H1 (cell line): Measurements from ENCODE around the gene MAPK1. TPM values are rescaled to one million over a fixed set of nuclear protein-coding genes. Genes with fewer than 3 reads are reported as not detected.

ENCODE experiments used
- CTCF ChIA-PET: fragments of 300-600 bp; sonication (Branson Sonifier 250); formaldehyde crosslinking; loops from one replicate; lab custom pipeline; 2021; ENCODE audit not compliant: partially characterized antibody; lab: Charles Lee
- POLR2A ChIA-PET: fragments of 300-600 bp; sonication (Branson Sonifier 250); formaldehyde crosslinking; loops from one replicate; lab custom pipeline; 2021; ENCODE audit warnings: inconsistent platforms; ENCODE audit not compliant: partially characterized antibody; lab: Charles Lee
- DNase-seq, 2 experiments: peaks; one replicate each; pipeline versions ENCODE4 v3.0.0 to v3.0.0-alpha.2; 2010 to 2022; ENCODE audit warnings: low spot score in 2 of 2, low read depth in 1 of 2, mixed read lengths in 1 of 2
- FAIRE-seq: peaks from 2 replicates; lab custom pipeline; 2011; peaks lifted over from hg19 to GRCh38; lab: Jason Lieb, UNC
- H2AFZ ChIP-seq: 2 replicates; pipeline ENCODE4 v1.8.1; 2012; ENCODE audit warnings: low read length, inconsistent platforms
- H2AK5ac ChIP-seq: 2 replicates; pipeline ENCODE4 v1.6.1; 2013; ENCODE audit warnings: low read depth, low read length
- H2BK120ac ChIP-seq: replicated peaks from 2 replicates; pipeline ENCODE3; 2013; ENCODE audit warnings: low read depth, low read length, inconsistent platforms
- H2BK12ac ChIP-seq: 2 replicates; pipeline ENCODE4 v1.6.1; 2013; ENCODE audit warnings: low read depth, low read length
- H2BK15ac ChIP-seq: 2 replicates; pipeline ENCODE4 v1.6.1; 2013; ENCODE audit warnings: low read length
- H2BK20ac ChIP-seq: 2 replicates; pipeline ENCODE4 v1.6.1; 2013; ENCODE audit warnings: low read length
- H2BK5ac ChIP-seq: 2 replicates; pipeline ENCODE4 v1.6.1; 2013; ENCODE audit warnings: low read depth, low read length
- H3K14ac ChIP-seq: 2 replicates; pipeline ENCODE4 v1.6.1; 2013; ENCODE audit warnings: inconsistent platforms; ENCODE audit not compliant: insufficient read length
- H3K18ac ChIP-seq: 2 replicates; pipeline ENCODE4 v1.6.1; 2013; ENCODE audit warnings: low read length; ENCODE audit errors: extremely low read depth
- H3K23ac ChIP-seq: 2 replicates; pipeline ENCODE4 v1.6.1; 2013; ENCODE audit warnings: inconsistent platforms; ENCODE audit not compliant: insufficient read length
- H3K23me2 ChIP-seq: 2 replicates; pipeline ENCODE4 v1.6.1; 2013; ENCODE audit warnings: low read depth, low read length
- H3K27ac ChIP-seq: 2 replicates; pipeline ENCODE4 v1.6.1; 2011; ENCODE audit warnings: low read depth, low read length, inconsistent platforms
- H3K27me3 ChIP-seq, 4 experiments: replicated peaks in 1 of 4; 1 replicate in 1 of 4; 2 replicates in 3 of 4; pipeline versions ENCODE4 v1.6.1 to v1.8.1; 2011 to 2013; ENCODE audit warnings: low read length in 3 of 4, mild to moderate bottlenecking in 3 of 4, inconsistent platforms in 2 of 4, mixed read lengths in 2 of 4, moderate library complexity in 1 of 4; ENCODE audit not compliant: control insufficient read depth in 3 of 4, insufficient read depth in 3 of 4; ENCODE audit errors: extremely low read depth in 1 of 4
- H3K36me3 ChIP-seq, 4 experiments: 2 replicates each; pipeline versions ENCODE4 v1.6.1 to v1.8.1; 2011 to 2013; ENCODE audit warnings: mild to moderate bottlenecking in 4 of 4, low read length in 3 of 4, moderate library complexity in 2 of 4, control low read depth in 1 of 4, inconsistent platforms in 1 of 4; ENCODE audit not compliant: insufficient read depth in 4 of 4, control insufficient read depth in 2 of 4
- H3K4ac ChIP-seq: replicated peaks from 2 replicates; pipeline ENCODE3; 2013; ENCODE audit warnings: low read length, low read depth, mixed read lengths, inconsistent platforms; ENCODE audit not compliant: insufficient read length
- H3K4me1 ChIP-seq, 4 experiments: replicated peaks in 1 of 4; 1 replicate in 1 of 4; 2 replicates in 3 of 4; pipeline versions ENCODE4 v1.6.1 to v1.8.1; 2011 to 2013; ENCODE audit warnings: low read length in 3 of 4, inconsistent platforms in 2 of 4, mixed read lengths in 1 of 4; ENCODE audit not compliant: insufficient read depth in 4 of 4, control insufficient read depth in 3 of 4
- H3K4me2 ChIP-seq, 2 experiments: 2 replicates each; pipeline versions ENCODE4 v1.6.1 to v1.8.1; 2011 to 2013; ENCODE audit warnings: low read depth in 2 of 2, low read length in 2 of 2, control low read depth in 1 of 2, inconsistent platforms in 1 of 2, mild to moderate bottlenecking in 1 of 2; ENCODE audit not compliant: insufficient read depth in 1 of 2
- H3K4me3 ChIP-seq, 4 experiments: fragments of 200-600, 300-600 bp in 1 of 4; sonication (generic), shearing (Covaris generic), sonication (Bioruptor Twin) in 1 of 4; 2 replicates each; pipeline versions ENCODE4 v1.5.1 to v1.8.1; 2011 to 2016; ENCODE audit warnings: low read length in 4 of 4, low read depth in 3 of 4, control low read depth in 2 of 4, inconsistent platforms in 2 of 4, mild to moderate bottlenecking in 2 of 4, mixed read lengths in 1 of 4, moderate library complexity in 1 of 4; ENCODE audit not compliant: insufficient read depth in 2 of 4; ENCODE audit errors: extremely low read depth in 1 of 4
- H3K56ac ChIP-seq: replicated peaks from 2 replicates; pipeline ENCODE3; 2013; ENCODE audit warnings: low read depth, mild to moderate bottlenecking, mixed read lengths, low read length, inconsistent platforms; ENCODE audit not compliant: insufficient read length
- H3K79me1 ChIP-seq: 2 replicates; pipeline ENCODE4 v1.6.1; 2013; ENCODE audit warnings: low read depth, low read length, control low read depth
- H3K79me2 ChIP-seq, 2 experiments: 2 replicates each; pipeline versions ENCODE4 v1.6.1 to v1.8.1; 2012 to 2013; ENCODE audit warnings: low read length in 2 of 2, mild to moderate bottlenecking in 2 of 2, inconsistent platforms in 1 of 2; ENCODE audit not compliant: insufficient read depth in 2 of 2, control insufficient read depth in 1 of 2
- H3K9ac ChIP-seq, 4 experiments: replicated peaks in 1 of 4; 1 replicate in 1 of 4; 2 replicates in 3 of 4; pipeline versions ENCODE4 v1.6.1 to v1.8.1; 2011 to 2013; ENCODE audit warnings: low read depth in 3 of 4, low read length in 3 of 4, control low read depth in 2 of 4, mild to moderate bottlenecking in 2 of 4, moderate library complexity in 2 of 4, inconsistent platforms in 1 of 4; ENCODE audit errors: extremely low read depth in 1 of 4
- H3K9me3 ChIP-seq, 2 experiments: 2 replicates each; pipeline versions ENCODE4 v1.6.1 to v1.8.1; 2012 to 2013; ENCODE audit warnings: mild to moderate bottlenecking in 2 of 2, moderate library complexity in 2 of 2, control low read depth in 1 of 2, inconsistent platforms in 1 of 2, low read depth in 1 of 2, low read length in 1 of 2, mixed read lengths in 1 of 2; ENCODE audit not compliant: insufficient read depth in 2 of 2
- H4K20me1 ChIP-seq, 2 experiments: replicated peaks in 1 of 2; 2 replicates each; pipeline versions ENCODE3 to v1.8.1; 2011 to 2013; ENCODE audit warnings: inconsistent platforms in 2 of 2, low read length in 2 of 2, mild to moderate bottlenecking in 1 of 2; ENCODE audit not compliant: insufficient read depth in 2 of 2, control insufficient read depth in 1 of 2
- H4K5ac ChIP-seq: 2 replicates; pipeline ENCODE4 v1.6.1; 2013; ENCODE audit warnings: low read length, low read depth, mixed read lengths, inconsistent platforms; ENCODE audit not compliant: insufficient read length
- H4K8ac ChIP-seq: 2 replicates; pipeline ENCODE4 v1.8.0; 2013; ENCODE audit warnings: mild to moderate bottlenecking, moderate library complexity, low read length, inconsistent platforms; ENCODE audit not compliant: insufficient read depth; ENCODE audit errors: extremely low read depth
- H4K91ac ChIP-seq: replicated peaks from 2 replicates; pipeline ENCODE3; 2013; ENCODE audit warnings: low read length, mixed read lengths, inconsistent platforms; ENCODE audit not compliant: insufficient read length
- BCL11A ChIP-seq, 2 experiments: IDR thresholded peaks; one replicate each; pipeline ENCODE4 v1.6.1; 2011; ENCODE audit warnings: low read depth in 2 of 2, low read length in 2 of 2, mild to moderate bottlenecking in 2 of 2
- EZH2 ChIP-seq: fragments of 200-600 bp; sonication (generic); IDR thresholded peaks from 2 replicates; pipeline ENCODE4 v1.7.1; 2012; ENCODE audit warnings: low read depth, mild to moderate bottlenecking, moderate library complexity, low read length, inconsistent platforms; ENCODE audit not compliant: severe bottlenecking
- HDAC6 ChIP-seq: IDR thresholded peaks from one replicate; pipeline ENCODE4 v1.7.1; 2012; ENCODE audit warnings: low read depth, mild to moderate bottlenecking, inconsistent platforms, low read length, moderate library complexity
- KDM4A ChIP-seq: IDR thresholded peaks from one replicate; pipeline ENCODE4 v1.7.1; 2012; ENCODE audit warnings: low read depth, mild to moderate bottlenecking, moderate library complexity, low read length, inconsistent platforms; ENCODE audit not compliant: severe bottlenecking
- POLR2A ChIP-seq, 2 experiments: IDR thresholded peaks; 1 replicate in 1 of 2; 2 replicates in 1 of 2; pipeline ENCODE4 v1.6.1; 2011; ENCODE audit warnings: low read depth in 2 of 2, low read length in 2 of 2, mild to moderate bottlenecking in 2 of 2; ENCODE audit errors: control extremely low read depth in 1 of 2
- POLR2AphosphoS5 ChIP-seq: IDR thresholded peaks from 2 replicates; pipeline ENCODE4 v1.6.1; 2011; ENCODE audit warnings: low read depth, low read length
- POU5F1 ChIP-seq: IDR thresholded peaks from 2 replicates; pipeline ENCODE4 v1.6.1; 2011; ENCODE audit warnings: low read depth, mild to moderate bottlenecking, low read length, moderate library complexity
- RAD21 ChIP-seq, 2 experiments: IDR thresholded peaks in 1 of 2; conservative IDR thresholded peaks in 1 of 2; 2 replicates each; pipeline ENCODE4 v1.6.1; 2011; ENCODE audit warnings: low read depth in 2 of 2, low read length in 2 of 2, improper control_type of control experiment in 1 of 2, inconsistent platforms in 1 of 2, mild to moderate bottlenecking in 1 of 2, moderate library complexity in 1 of 2
- SIN3A ChIP-seq, 2 experiments: IDR thresholded peaks in 1 of 2; conservative IDR thresholded peaks in 1 of 2; 2 replicates each; pipeline ENCODE4 v1.6.1; 2011 to 2012; ENCODE audit warnings: low read length in 2 of 2, improper control_type of control experiment in 1 of 2, low read depth in 1 of 2, mild to moderate bottlenecking in 1 of 2
- SP2 ChIP-seq: IDR thresholded peaks from 2 replicates; pipeline ENCODE4 v1.6.1; 2012; ENCODE audit warnings: mild to moderate bottlenecking, low read length, inconsistent platforms
- WGBS, 2 experiments: shearing (Covaris generic) in 1 of 2; methylation state at CpG; one replicate each; pipeline versions ENCODE4 v1.1.6 to v1.1.7; 2013 to 2015; ENCODE audit warnings: low lambda C conversion rate in 2 of 2, mixed read lengths in 2 of 2, inconsistent platforms in 1 of 2, low coverage in 1 of 2, missing lambda C conversion rate in 1 of 2; ENCODE audit not compliant: insufficient replicate concordance in 2 of 2, insufficient coverage in 1 of 2, insufficient read length in 1 of 2; ENCODE audit errors: extremely low coverage in 1 of 2, missing lambda C conversion rate in 1 of 2; 5-methylcytosine and 5-hydroxymethylcytosine counted together
- polyA plus RNA-seq, 7 experiments: library from polyadenylated mRNA; depleted of rRNA in 3 of 7; stranded (reverse) in 5 of 7; unstranded in 2 of 7; fragments of >200 nt in 5 of 7; fragments of 200-250 nt in 2 of 7; gene quantifications; 1 replicate in 5 of 7; 2 replicates in 1 of 7; 4 replicates in 1 of 7; pipeline versions ENCODE4 v1.2.1 to v1.2.3, GENCODE V29; 2011 to 2013; ENCODE audit warnings: missing spikeins in 2 of 7, mixed read lengths in 2 of 7
- total RNA-seq: library from RNA; stranded (reverse); fragmentation: NEBNext Ultra II Directional; extraction: Animal tissue kit (Norgen Biotek cat#: 25700); gene quantifications from 2 replicates; pipeline ENCODE4 v1.2.1, GENCODE V29; 2021

Gene MAPK1
- total and polyA plus RNA-seq, 2 of the 8 experiments (the other 6 are each of a cell fraction or from before 2014, with no cell fraction given) = 28.1 to 101 TPM

DNA sequence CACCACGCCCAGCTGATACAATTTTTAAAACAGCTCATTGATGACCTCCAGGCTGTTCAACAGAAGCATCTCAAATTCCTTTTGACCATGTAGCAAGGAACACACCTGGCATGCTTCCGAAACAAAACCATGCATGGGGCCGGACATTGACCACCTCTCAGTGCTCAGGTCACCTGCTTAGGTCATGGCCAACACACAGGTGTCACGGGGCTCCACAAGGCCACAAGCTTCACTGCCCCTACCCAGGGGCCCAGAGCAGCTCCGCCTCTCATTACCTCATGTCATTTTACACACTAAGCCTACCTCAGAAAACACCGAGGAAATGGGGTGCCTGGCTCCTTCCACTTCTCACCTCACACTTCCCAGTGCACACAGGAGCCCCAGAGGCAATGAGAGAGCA lies 158.5 kb downstream of the MAPK1 start:
- H3K4me3 ChIP-seq = no peak overlapping the region
- TF ChIP-seq POLR2AphosphoS5 (no peak), POU5F1 (no peak), BCL11A (IDR thresholded peaks at IDR 0.05; ENCODE audit: low read depth in 2 of 2, low read length in 2 of 2) (no peak), POLR2A (IDR thresholded peaks at IDR 0.05; ENCODE audit: control extremely low read depth in 1 of 2, low read depth in 2 of 2, low read length in 2 of 2) (no peak), KDM4A (no peak), RAD21 (IDR thresholded peaks at IDR 0.05 in 1 of 2, conservative IDR thresholded peaks at IDR 0.05 in 1 of 2; ENCODE audit: low read depth in 2 of 2, low read length in 2 of 2) (no peak), SIN3A (conservative IDR thresholded peaks at IDR 0.05 in 1 of 2, IDR thresholded peaks at IDR 0.05 in 1 of 2; ENCODE audit: low read depth in 1 of 2, low read length in 2 of 2) (no peak), SP2 (no peak), HDAC6 (no peak), EZH2 (no peak)
- TF ChIP-seq, all 59 proteins: peak for 0
- H4K20me1 ChIP-seq = peaks cover 0 to 10% of the 10 kb centered on the region in 2 experiments
- no peak overlapping the region for H2AK5ac ChIP-seq
- no peaks in the 10 kb centered on the region for H3K79me1 ChIP-seq
- H2BK5ac ChIP-seq = no peak overlapping the region
- H2BK120ac ChIP-seq = no peak overlapping the region
- H3K18ac ChIP-seq = no peak overlapping the region
- 95% methylated on average over 6 of the region's 6 CpGs; no CpG with 5 or more reads in 1 of the 2 experiments for WGBS, 2 experiments
- H2AFZ ChIP-seq = no peak overlapping the region
- no peaks in the 10 kb centered on the region for H3K79me2 ChIP-seq
- H4K91ac ChIP-seq = no peak overlapping the region
- no peak overlapping the region for H3K27ac ChIP-seq
- no peak overlapping the region for H4K8ac ChIP-seq
- ChIA-PET POLR2A (no interaction called here), CTCF (interaction anchor here (0.7 to 2.7 kb wide), 6 partner anchors 10 to 216 kb away, joined by 3 to 13 read pairs (median 4); no protein-coding TSS in a partner anchor)
- H3K14ac ChIP-seq = no peak overlapping the region
- H2BK20ac ChIP-seq = no peak overlapping the region
- no peak for DNase-seq
- FAIRE-seq = no peak
- no peak overlapping the region for H3K4me2 ChIP-seq
- no peak overlapping the region for H4K5ac ChIP-seq
- H2BK15ac ChIP-seq = no peak overlapping the region
- no peaks in the 10 kb centered on the region for H3K9me3 ChIP-seq
- H3K23ac ChIP-seq = no peak overlapping the region
- no peak overlapping the region for H2BK12ac ChIP-seq
- no peaks in the 10 kb centered on the region for H3K4me1 ChIP-seq
- peaks cover 0 to 5% (median 3%) of the 10 kb centered on the region in 4 experiments; a peak in 2 of 8 replicates for H3K36me3 ChIP-seq
- no peak overlapping the region for H3K56ac ChIP-seq
- no peaks in the 10 kb centered on the region for H3K23me2 ChIP-seq
- H3K27me3 ChIP-seq = no peaks in the 10 kb centered on the region
- no peak overlapping the region for H3K4ac ChIP-seq
- H3K9ac ChIP-seq = no peak overlapping the region
